H1 (cell line): ENCODE measurements around the gene RGL2. TPM values are rescaled to one million over a fixed set of nuclear protein-coding genes. Genes with fewer than 3 reads are reported as not detected.
"Not testable (repeated sequence)": the region's sequence is repeated elsewhere in the genome, so short reads cannot be mapped to it uniquely, and the experiment has no call there.

ENCODE experiments used
- CTCF ChIA-PET: fragments of 300-600 bp; sonication (Branson Sonifier 250); formaldehyde crosslinking; loops from one replicate; lab custom pipeline; 2021; ENCODE audit not compliant: partially characterized antibody; lab: Charles Lee
- POLR2A ChIA-PET: fragments of 300-600 bp; sonication (Branson Sonifier 250); formaldehyde crosslinking; loops from one replicate; lab custom pipeline; 2021; ENCODE audit warnings: inconsistent platforms; ENCODE audit not compliant: partially characterized antibody; lab: Charles Lee
- DNase-seq, 2 experiments: peaks; one replicate each; pipeline versions ENCODE4 v3.0.0 to v3.0.0-alpha.2; 2010 to 2022; ENCODE audit warnings: low spot score in 2 of 2, low read depth in 1 of 2, mixed read lengths in 1 of 2
- FAIRE-seq: peaks from 2 replicates; lab custom pipeline; 2011; peaks lifted over from hg19 to GRCh38; lab: Jason Lieb, UNC
- H2AFZ ChIP-seq: 2 replicates; pipeline ENCODE4 v1.8.1; 2012; ENCODE audit warnings: low read length, inconsistent platforms
- H2AK5ac ChIP-seq: 2 replicates; pipeline ENCODE4 v1.6.1; 2013; ENCODE audit warnings: low read depth, low read length
- H2BK120ac ChIP-seq: replicated peaks from 2 replicates; pipeline ENCODE3; 2013; ENCODE audit warnings: low read depth, low read length, inconsistent platforms
- H2BK12ac ChIP-seq: 2 replicates; pipeline ENCODE4 v1.6.1; 2013; ENCODE audit warnings: low read depth, low read length
- H2BK15ac ChIP-seq: 2 replicates; pipeline ENCODE4 v1.6.1; 2013; ENCODE audit warnings: low read length
- H2BK20ac ChIP-seq: 2 replicates; pipeline ENCODE4 v1.6.1; 2013; ENCODE audit warnings: low read length
- H2BK5ac ChIP-seq: 2 replicates; pipeline ENCODE4 v1.6.1; 2013; ENCODE audit warnings: low read depth, low read length
- H3K14ac ChIP-seq: 2 replicates; pipeline ENCODE4 v1.6.1; 2013; ENCODE audit warnings: inconsistent platforms; ENCODE audit not compliant: insufficient read length
- H3K18ac ChIP-seq: 2 replicates; pipeline ENCODE4 v1.6.1; 2013; ENCODE audit warnings: low read length; ENCODE audit errors: extremely low read depth
- H3K23ac ChIP-seq: 2 replicates; pipeline ENCODE4 v1.6.1; 2013; ENCODE audit warnings: inconsistent platforms; ENCODE audit not compliant: insufficient read length
- H3K23me2 ChIP-seq: 2 replicates; pipeline ENCODE4 v1.6.1; 2013; ENCODE audit warnings: low read depth, low read length
- H3K27ac ChIP-seq: 2 replicates; pipeline ENCODE4 v1.6.1; 2011; ENCODE audit warnings: low read depth, low read length, inconsistent platforms
- H3K27me3 ChIP-seq, 4 experiments: replicated peaks in 1 of 4; 1 replicate in 1 of 4; 2 replicates in 3 of 4; pipeline versions ENCODE4 v1.6.1 to v1.8.1; 2011 to 2013; ENCODE audit warnings: low read length in 3 of 4, mild to moderate bottlenecking in 3 of 4, inconsistent platforms in 2 of 4, mixed read lengths in 2 of 4, moderate library complexity in 1 of 4; ENCODE audit not compliant: control insufficient read depth in 3 of 4, insufficient read depth in 3 of 4; ENCODE audit errors: extremely low read depth in 1 of 4
- H3K36me3 ChIP-seq, 4 experiments: 2 replicates each; pipeline versions ENCODE4 v1.6.1 to v1.8.1; 2011 to 2013; ENCODE audit warnings: mild to moderate bottlenecking in 4 of 4, low read length in 3 of 4, moderate library complexity in 2 of 4, control low read depth in 1 of 4, inconsistent platforms in 1 of 4; ENCODE audit not compliant: insufficient read depth in 4 of 4, control insufficient read depth in 2 of 4
- H3K4ac ChIP-seq: replicated peaks from 2 replicates; pipeline ENCODE3; 2013; ENCODE audit warnings: low read length, low read depth, mixed read lengths, inconsistent platforms; ENCODE audit not compliant: insufficient read length
- H3K4me1 ChIP-seq, 4 experiments: replicated peaks in 1 of 4; 1 replicate in 1 of 4; 2 replicates in 3 of 4; pipeline versions ENCODE4 v1.6.1 to v1.8.1; 2011 to 2013; ENCODE audit warnings: low read length in 3 of 4, inconsistent platforms in 2 of 4, mixed read lengths in 1 of 4; ENCODE audit not compliant: insufficient read depth in 4 of 4, control insufficient read depth in 3 of 4
- H3K4me2 ChIP-seq, 2 experiments: 2 replicates each; pipeline versions ENCODE4 v1.6.1 to v1.8.1; 2011 to 2013; ENCODE audit warnings: low read depth in 2 of 2, low read length in 2 of 2, control low read depth in 1 of 2, inconsistent platforms in 1 of 2, mild to moderate bottlenecking in 1 of 2; ENCODE audit not compliant: insufficient read depth in 1 of 2
- H3K4me3 ChIP-seq, 4 experiments: fragments of 200-600, 300-600 bp in 1 of 4; sonication (generic), shearing (Covaris generic), sonication (Bioruptor Twin) in 1 of 4; 2 replicates each; pipeline versions ENCODE4 v1.5.1 to v1.8.1; 2011 to 2016; ENCODE audit warnings: low read length in 4 of 4, low read depth in 3 of 4, control low read depth in 2 of 4, inconsistent platforms in 2 of 4, mild to moderate bottlenecking in 2 of 4, mixed read lengths in 1 of 4, moderate library complexity in 1 of 4; ENCODE audit not compliant: insufficient read depth in 2 of 4; ENCODE audit errors: extremely low read depth in 1 of 4
- H3K56ac ChIP-seq: replicated peaks from 2 replicates; pipeline ENCODE3; 2013; ENCODE audit warnings: low read depth, mild to moderate bottlenecking, mixed read lengths, low read length, inconsistent platforms; ENCODE audit not compliant: insufficient read length
- H3K79me1 ChIP-seq: 2 replicates; pipeline ENCODE4 v1.6.1; 2013; ENCODE audit warnings: low read depth, low read length, control low read depth
- H3K79me2 ChIP-seq, 2 experiments: 2 replicates each; pipeline versions ENCODE4 v1.6.1 to v1.8.1; 2012 to 2013; ENCODE audit warnings: low read length in 2 of 2, mild to moderate bottlenecking in 2 of 2, inconsistent platforms in 1 of 2; ENCODE audit not compliant: insufficient read depth in 2 of 2, control insufficient read depth in 1 of 2
- H3K9ac ChIP-seq, 4 experiments: replicated peaks in 1 of 4; 1 replicate in 1 of 4; 2 replicates in 3 of 4; pipeline versions ENCODE4 v1.6.1 to v1.8.1; 2011 to 2013; ENCODE audit warnings: low read depth in 3 of 4, low read length in 3 of 4, control low read depth in 2 of 4, mild to moderate bottlenecking in 2 of 4, moderate library complexity in 2 of 4, inconsistent platforms in 1 of 4; ENCODE audit errors: extremely low read depth in 1 of 4
- H3K9me3 ChIP-seq, 2 experiments: 2 replicates each; pipeline versions ENCODE4 v1.6.1 to v1.8.1; 2012 to 2013; ENCODE audit warnings: mild to moderate bottlenecking in 2 of 2, moderate library complexity in 2 of 2, control low read depth in 1 of 2, inconsistent platforms in 1 of 2, low read depth in 1 of 2, low read length in 1 of 2, mixed read lengths in 1 of 2; ENCODE audit not compliant: insufficient read depth in 2 of 2
- H4K20me1 ChIP-seq, 2 experiments: replicated peaks in 1 of 2; 2 replicates each; pipeline versions ENCODE3 to v1.8.1; 2011 to 2013; ENCODE audit warnings: inconsistent platforms in 2 of 2, low read length in 2 of 2, mild to moderate bottlenecking in 1 of 2; ENCODE audit not compliant: insufficient read depth in 2 of 2, control insufficient read depth in 1 of 2
- H4K5ac ChIP-seq: 2 replicates; pipeline ENCODE4 v1.6.1; 2013; ENCODE audit warnings: low read length, low read depth, mixed read lengths, inconsistent platforms; ENCODE audit not compliant: insufficient read length
- H4K8ac ChIP-seq: 2 replicates; pipeline ENCODE4 v1.8.0; 2013; ENCODE audit warnings: mild to moderate bottlenecking, moderate library complexity, low read length, inconsistent platforms; ENCODE audit not compliant: insufficient read depth; ENCODE audit errors: extremely low read depth
- H4K91ac ChIP-seq: replicated peaks from 2 replicates; pipeline ENCODE3; 2013; ENCODE audit warnings: low read length, mixed read lengths, inconsistent platforms; ENCODE audit not compliant: insufficient read length
- whole genome bisulfite sequencing, 2 experiments: shearing (Covaris generic) in 1 of 2; methylation state at CpG; one replicate each; pipeline versions ENCODE4 v1.1.6 to v1.1.7; 2013 to 2015; ENCODE audit warnings: low lambda C conversion rate in 2 of 2, mixed read lengths in 2 of 2, inconsistent platforms in 1 of 2, low coverage in 1 of 2, missing lambda C conversion rate in 1 of 2; ENCODE audit not compliant: insufficient replicate concordance in 2 of 2, insufficient coverage in 1 of 2, insufficient read length in 1 of 2; ENCODE audit errors: extremely low coverage in 1 of 2, missing lambda C conversion rate in 1 of 2; 5-methylcytosine and 5-hydroxymethylcytosine counted together
- polyA plus RNA-seq, 7 experiments: library from polyadenylated mRNA; depleted of rRNA in 3 of 7; stranded (reverse) in 5 of 7; unstranded in 2 of 7; fragments of >200 nt in 5 of 7; fragments of 200-250 nt in 2 of 7; gene quantifications; 1 replicate in 5 of 7; 2 replicates in 1 of 7; 4 replicates in 1 of 7; pipeline versions ENCODE4 v1.2.1 to v1.2.3, GENCODE V29; 2011 to 2013; ENCODE audit warnings: missing spikeins in 2 of 7, mixed read lengths in 2 of 7
- total RNA-seq: library from RNA; stranded (reverse); fragmentation: NEBNext Ultra II Directional; extraction: Animal tissue kit (Norgen Biotek cat#: 25700); gene quantifications from 2 replicates; pipeline ENCODE4 v1.2.1, GENCODE V29; 2021

Gene RGL2
- total and polyA plus RNA-seq, 2 of the 8 experiments (the other 6 are each of a cell fraction or from before 2014, with no cell fraction given) = 58.1 to 80.3 TPM

GRCh38 chr6:33285214-33285613 lies 13.5 kb downstream of the RGL2 start:
- H3K4me3 ChIP-seq, DNase-seq, H3K18ac ChIP-seq, H2AFZ ChIP-seq, H4K8ac ChIP-seq, H3K4ac ChIP-seq, H3K14ac ChIP-seq, H3K23me2 ChIP-seq, CTCF ChIA-PET, FAIRE-seq, H2AK5ac ChIP-seq, H2BK12ac ChIP-seq, H4K5ac ChIP-seq, H4K20me1 ChIP-seq, H3K9ac ChIP-seq, H2BK20ac ChIP-seq, H2BK15ac ChIP-seq, H2BK5ac ChIP-seq, H2BK120ac ChIP-seq, H3K9me3 ChIP-seq, H3K27ac ChIP-seq, H3K79me1 ChIP-seq, H3K27me3 ChIP-seq, H4K91ac ChIP-seq, H3K56ac ChIP-seq, H3K4me2 ChIP-seq, H3K23ac ChIP-seq: not testable (repeated sequence)
- 91% methylated on average over 4 of the region's 4 CpGs; no CpG with 5 or more reads in 1 of the 2 experiments for WGBS, 2 experiments
- POLR2A ChIA-PET = interaction anchor here (12.0 kb wide), 1 partner anchor 9 kb away, joined by 337 read pairs; the partner anchor contains the start of genes PFDN6, RGL2 and WDR46
- H3K4me1 ChIP-seq = peaks cover 0 to 12% (median 7%) of the 10 kb centered on the region in 4 experiments; a peak in 5 of 7 replicates
- peaks cover 8 to 30% (median 21%) of the 10 kb centered on the region in 4 experiments for H3K36me3 ChIP-seq
- H3K79me2 ChIP-seq = peaks cover 0 to 22% of the 10 kb centered on the region in 2 experiments; a peak in 3 of 4 replicates
